Cardiac fibroblast (primary cell): ENCODE measurements around the gene CHRM3.

Experiments used
- DNase-seq, 2 donors: peaks; one replicate each; pipeline versions ENCODE4 v3.0.0 to v3.0.0-alpha.2; 2010; ENCODE audit warnings: low read depth in 2 of 2
- H3K4me3 ChIP-seq, 2 donors: replicated peaks in 1 of 2; 1 replicate in 1 of 2; 2 replicates in 1 of 2; pipeline ENCODE4 v1.5.1; 2011; ENCODE audit warnings: low read depth in 2 of 2, low read length in 2 of 2, mild to moderate bottlenecking in 2 of 2, moderate library complexity in 1 of 2
- CTCF ChIP-seq: IDR thresholded peaks from one replicate; pipeline ENCODE4 v1.5.1; 2011; ENCODE audit warnings: low read depth, mild to moderate bottlenecking, low read length, inconsistent platforms

CHRM3 gene

GRCh38 chr1:239386453-239387303 is at the start of gene CHRM3:
TSS of gene CHRM3 (plus strand) at chr1:239386568. CDS start at chr1:239907452, 520,884 bp downstream.
- peak; percentile 3 to 7 for DNase-seq
- TF ChIP-seq CTCF: no peak
- peak within 1 kb of the TSS in 1 of 2 donors; percentile 9 for H3K4me3 ChIP-seq

DNA sequence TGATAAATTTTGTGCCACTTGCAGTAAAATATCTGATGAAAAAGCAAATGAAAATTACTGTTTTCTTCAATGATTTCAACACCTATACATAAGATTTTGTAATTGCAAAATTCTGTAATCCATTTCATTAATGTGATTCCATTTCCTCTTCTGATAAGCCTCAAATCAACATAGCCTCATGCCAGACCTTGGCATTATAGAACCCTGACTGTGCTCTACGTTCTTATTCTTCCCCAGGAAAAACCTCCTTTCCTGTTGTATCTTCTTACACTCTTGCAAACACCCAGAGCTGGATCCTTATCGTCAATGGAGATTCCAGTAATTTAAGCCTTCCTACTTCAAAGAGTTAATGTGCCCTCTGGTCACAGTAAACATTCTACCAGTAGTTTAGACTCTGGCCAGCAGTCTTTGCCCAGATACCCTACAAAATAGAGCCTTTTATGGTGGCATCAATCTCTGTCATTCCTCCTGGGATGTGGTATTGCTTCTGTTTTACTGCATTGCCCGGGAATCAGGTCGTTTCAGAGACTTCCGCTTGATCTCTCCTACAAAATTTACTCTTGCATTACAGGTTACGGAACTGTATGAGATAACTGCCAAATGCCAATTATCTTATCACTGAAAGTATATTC is 48.5 kb upstream of the CHRM3 start:
- TF ChIP-seq CTCF: no peak
- no peak for DNase-seq
- H3K4me3 ChIP-seq: no peak overlapping the region

DNA sequence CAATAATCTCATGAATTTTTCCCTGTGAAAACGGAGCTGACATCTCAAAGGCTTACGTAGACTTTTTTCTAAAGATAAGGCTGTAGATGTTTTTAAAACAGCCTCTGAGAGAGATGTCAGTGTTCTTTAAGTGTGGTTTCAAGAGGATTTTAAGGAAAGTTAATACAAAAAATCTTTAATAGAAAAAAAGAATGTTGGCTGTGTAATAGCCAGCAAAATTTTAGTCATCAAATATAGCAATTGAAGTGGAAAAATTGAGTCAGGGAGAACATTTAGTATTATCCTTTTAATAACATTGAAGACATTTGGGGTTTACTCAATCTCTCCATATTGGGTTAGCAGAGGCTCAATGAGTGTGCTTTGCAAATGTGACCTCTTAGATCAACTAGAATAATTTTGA is 38.6 kb upstream of the CHRM3 start:
- TF ChIP-seq CTCF: no peak
- no peak overlapping the region for H3K4me3 ChIP-seq
- no peak for DNase-seq

DNA sequence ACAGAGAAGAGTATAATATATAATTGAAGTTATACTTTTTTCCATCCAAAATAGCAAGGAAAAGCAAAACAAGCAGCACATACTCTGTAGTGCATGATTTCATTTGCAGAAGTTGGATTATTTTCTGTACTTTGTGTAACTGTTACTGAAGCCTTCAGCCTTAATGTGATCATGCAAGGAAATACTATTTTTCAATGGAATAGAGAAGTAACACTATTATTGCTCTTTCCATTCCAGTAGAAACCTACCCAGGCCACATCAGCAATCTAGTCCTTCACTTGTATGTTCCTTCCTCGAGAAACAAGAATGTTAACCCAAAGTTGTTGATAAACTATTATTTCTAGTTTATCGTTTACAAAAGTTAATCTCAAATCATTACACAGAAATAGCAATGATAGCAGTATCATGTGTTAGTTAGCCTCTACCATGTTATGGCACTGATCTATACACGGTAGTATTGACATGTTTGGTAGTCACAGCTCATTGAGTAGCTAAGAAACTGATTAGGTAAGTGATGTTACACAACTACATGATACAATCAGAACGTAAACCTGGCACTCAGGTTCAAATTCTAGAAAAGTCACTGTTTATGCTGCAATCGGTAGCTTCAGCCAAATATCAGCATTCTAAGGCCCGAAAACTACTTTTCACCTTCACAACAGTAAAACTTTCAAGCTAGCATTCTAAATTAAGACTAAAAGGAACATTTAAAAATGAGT is 37.6 kb upstream of the CHRM3 start:
- TF ChIP-seq CTCF: no peak
- DNase-seq: no peak
- no peak overlapping the region for H3K4me3 ChIP-seq

- no peak for DNase-seq
- TF ChIP-seq CTCF: no peak
- no peak overlapping the region for H3K4me3 ChIP-seq
Observed at GRCh38 chr1:239349699-239350098, 36.7 kb upstream of the CHRM3 start.

DNA sequence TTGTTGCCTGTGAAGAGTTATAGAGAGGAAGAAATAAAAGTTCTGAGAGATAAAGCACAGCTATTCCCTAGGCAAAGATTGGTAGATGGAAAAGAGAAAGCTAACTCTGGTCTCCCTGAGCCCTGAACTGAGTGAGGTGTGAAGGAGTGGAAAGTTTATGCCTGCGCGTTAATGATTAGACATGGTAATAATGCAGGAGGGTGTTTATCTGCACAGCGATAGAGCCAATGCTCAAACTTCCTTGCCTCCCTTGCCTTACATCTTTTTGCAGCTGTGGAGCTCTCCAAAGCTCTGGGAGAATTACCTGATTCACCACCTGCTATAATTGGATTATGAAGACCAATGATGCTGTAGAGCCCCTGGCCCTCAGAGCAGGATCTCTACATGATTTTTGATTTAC is 32.8 kb upstream of the CHRM3 start:
- DNase-seq: no peak
- no peak for TF ChIP-seq CTCF
- no peak overlapping the region for H3K4me3 ChIP-seq
